CMK (cell line): ENCODE results near the gene PPP2R2C.

Experiments
- DNase-seq: peaks from one replicate; pipeline ENCODE4 v3.0.0-alpha.2; 2010; ENCODE audit warnings: low read depth

The PPP2R2C gene

GRCh38 chr4:6362243-6362885 lies 110.0 kb downstream of the PPP2R2C start:
- no peak for DNase-seq

- no peak for DNase-seq
Measured at GRCh38 chr4:6361076-6361784, 111.2 kb downstream of the PPP2R2C start.

DNA sequence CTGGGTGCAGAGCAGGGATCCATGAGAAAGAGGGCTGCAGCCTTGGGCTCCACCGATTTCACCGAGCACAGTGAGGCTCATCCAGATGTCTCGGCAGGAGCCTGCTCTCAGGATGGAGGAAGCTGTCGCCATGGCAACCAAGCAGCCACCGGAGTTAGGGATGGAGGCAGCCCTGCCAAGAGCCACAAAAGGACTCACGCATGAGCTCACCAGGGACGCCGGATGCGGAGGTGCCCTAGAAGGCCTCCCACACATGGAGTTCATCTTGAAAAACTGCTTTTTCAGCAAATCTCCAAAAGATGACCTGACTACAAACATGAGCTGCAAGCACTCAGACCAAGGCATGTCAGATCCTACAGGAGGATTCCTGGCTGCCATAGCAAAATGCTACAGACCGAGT lies 112.0 kb downstream of the PPP2R2C start:
- DNase-seq: no peak

- no peak for DNase-seq
Measured at GRCh38 chr4:6359536-6360308, 112.7 kb downstream of the PPP2R2C start.

GRCh38 chr4:6357476-6357875 lies 114.9 kb downstream of the PPP2R2C start:
- DNase-seq: no peak

- DNase-seq: no peak
Measured at GRCh38 chr4:6356076-6356560, 116.3 kb downstream of the PPP2R2C start.

DNA sequence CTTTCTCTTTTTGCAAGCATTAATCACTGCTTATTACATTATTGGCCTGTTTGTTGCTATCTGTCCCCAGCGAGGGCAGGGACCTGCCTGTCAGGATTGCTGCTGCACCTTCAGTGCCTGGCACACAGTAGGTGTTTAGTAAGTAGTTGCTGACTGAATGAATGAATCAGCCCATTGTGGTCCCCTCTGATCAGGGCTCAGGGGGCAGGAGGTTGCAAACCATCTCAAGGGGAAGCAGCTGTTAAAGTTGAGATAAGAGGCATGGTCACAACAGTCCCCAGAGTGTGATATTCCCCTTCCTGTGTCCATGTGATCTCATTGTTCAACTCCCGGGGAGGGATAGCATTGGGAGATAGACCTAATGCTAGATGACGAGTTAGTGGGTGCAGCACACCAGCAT lies 117.4 kb downstream of the PPP2R2C start:
- DNase-seq: peak; percentile 68

DNA sequence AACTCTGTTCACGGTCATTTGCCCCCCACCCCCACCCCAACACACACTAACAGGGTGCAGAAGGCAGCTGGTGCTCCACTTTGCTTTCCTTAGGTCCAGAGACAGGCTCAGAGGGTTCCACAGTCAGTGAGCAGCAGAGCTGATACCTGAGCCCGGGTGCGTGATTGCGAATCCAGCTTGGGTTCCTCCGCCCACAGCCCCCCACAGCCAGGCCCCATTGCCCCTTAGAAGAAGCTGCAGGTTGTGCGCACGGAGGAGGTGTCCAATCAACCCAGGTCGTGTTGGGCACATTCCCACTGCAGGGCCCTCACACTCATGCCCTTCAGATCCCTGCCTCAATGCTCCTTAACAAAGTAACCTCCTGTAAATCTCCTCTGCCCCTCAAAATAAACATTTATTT lies 117.8 kb downstream of the PPP2R2C start:
- no peak for DNase-seq

DNA sequence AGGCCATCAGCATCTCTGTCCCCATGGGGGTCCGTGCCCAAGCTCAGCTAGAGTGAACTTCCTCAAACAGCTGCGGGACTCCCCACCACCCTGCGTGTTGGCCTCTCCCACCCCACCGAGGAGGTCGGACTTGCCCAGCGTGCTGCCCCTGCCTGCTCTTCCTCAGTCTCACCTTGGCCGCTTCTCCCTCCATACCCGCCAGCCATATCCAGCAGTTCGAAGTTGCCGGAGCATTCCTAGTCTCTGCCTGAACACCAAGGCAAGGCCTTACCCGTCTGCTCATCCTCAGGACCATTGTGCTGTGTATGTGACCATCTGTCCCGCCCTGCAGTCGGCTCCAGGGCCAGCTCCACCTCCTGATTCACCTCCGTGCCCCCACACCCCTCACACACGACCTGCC lies 118.3 kb downstream of the PPP2R2C start:
- no peak for DNase-seq

GRCh38 chr4:6352031-6352692 lies 120.3 kb downstream of the PPP2R2C start:
- DNase-seq: no peak

DNA sequence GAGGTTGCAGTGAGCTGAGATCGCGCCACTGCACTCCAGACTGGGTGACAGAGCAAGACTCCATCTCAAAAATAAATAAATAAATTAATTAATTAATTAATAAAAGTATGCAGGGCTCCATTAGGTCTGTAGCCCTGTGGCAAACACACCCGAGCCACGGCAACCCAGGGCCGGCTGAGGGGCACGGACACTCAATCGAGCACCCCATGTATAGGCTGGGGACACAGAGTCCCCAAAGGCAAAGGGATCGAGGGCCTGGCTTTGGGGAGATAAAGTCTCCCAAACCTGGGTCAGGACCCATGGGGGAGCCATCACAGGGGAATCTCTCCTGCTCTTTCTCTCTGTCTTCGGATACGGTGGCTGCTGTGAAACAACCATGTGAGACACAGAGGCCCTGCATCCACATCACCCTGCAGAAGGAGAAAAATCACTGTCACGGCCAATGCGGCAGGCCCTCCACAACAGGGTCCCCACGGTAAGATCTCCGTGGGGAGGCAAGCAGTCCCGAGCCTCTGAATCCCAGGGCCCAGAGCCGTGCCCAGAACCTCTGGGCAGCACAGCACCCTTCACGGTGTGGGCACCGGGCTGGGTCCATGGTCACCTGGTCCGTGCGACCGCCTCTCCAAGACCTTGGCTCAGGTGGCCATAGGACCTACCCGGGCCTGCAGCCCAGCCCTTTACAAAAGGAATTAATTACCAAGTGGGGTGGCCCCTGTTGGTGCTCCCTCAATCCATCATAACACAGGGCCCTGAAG lies 121.0 kb downstream of the PPP2R2C start:
- no peak for DNase-seq

DNA sequence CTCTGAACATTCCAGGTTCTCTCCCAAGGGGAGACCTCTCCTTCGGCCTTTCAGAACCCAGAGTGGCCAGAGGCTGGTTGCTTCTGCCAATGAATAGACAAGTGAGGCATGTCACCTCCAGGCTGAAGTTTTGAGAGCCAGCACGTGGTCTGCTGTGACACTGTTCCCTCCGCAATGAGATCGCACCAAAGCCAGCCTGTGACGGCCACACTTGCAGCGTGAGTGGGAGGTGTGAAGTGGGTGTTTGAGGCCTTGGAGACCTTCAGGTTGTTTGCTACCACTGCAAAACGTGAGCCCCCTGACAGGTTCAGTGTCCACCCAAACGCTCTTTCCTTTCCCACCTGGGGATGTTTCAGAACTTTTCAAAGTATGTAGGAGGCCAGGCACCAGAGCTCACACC lies 121.8 kb downstream of the PPP2R2C start:
- DNase-seq: no peak

DNA sequence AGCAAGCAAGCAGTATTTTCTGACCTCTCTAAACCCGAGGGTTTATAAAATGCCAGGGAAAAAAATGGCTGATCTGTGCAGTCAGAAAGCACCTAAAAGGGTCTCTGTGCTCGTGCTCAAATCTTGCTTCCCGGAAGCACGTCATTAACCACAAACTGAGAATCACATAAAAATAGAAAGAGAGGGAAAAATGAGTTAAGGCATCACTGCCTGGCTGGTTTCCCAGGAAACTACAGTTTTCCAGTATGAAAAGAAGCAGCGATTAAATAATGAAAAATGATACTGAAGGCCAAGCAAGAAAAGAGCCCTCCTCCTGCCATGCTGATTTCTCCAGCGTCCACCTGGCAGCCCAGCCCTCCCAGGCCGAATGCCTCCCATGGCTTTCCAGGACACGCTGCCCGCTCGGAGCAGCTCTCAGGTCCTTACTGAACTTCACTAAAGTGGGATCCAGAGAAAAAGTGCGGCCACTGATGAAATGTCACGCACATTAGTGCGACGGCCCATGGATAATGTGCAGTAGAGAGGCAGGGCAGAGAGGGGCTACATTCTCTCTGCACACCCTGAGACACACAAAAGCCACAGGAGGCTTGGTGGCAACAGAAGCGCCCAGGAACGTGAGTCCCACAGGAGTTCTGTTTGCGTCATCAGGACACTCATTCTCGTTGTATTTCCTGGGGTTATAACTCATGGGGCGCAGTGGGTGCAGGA lies 122.4 kb downstream of the PPP2R2C start:
- no peak for DNase-seq

DNA sequence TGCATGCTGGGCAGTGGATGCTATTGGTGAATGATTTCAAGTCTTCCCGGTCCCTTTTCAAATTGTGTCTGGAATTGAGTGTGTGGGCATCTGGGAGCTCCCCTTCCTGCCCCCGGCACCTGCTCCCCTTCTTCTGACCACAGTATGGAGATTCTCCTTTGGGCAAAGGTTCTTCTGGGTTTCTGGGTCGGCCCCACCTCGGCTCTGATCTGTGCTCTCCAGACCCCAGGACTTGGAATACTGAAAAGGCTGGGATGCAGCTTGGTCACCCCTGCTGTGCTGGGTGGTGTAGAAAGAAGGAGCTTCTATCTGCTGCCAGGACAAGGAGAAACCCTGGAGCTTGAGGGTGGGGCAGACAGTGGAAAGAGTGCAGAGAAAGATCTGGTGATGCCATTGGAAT lies 124.0 kb downstream of the PPP2R2C start:
- DNase-seq: no peak

DNA sequence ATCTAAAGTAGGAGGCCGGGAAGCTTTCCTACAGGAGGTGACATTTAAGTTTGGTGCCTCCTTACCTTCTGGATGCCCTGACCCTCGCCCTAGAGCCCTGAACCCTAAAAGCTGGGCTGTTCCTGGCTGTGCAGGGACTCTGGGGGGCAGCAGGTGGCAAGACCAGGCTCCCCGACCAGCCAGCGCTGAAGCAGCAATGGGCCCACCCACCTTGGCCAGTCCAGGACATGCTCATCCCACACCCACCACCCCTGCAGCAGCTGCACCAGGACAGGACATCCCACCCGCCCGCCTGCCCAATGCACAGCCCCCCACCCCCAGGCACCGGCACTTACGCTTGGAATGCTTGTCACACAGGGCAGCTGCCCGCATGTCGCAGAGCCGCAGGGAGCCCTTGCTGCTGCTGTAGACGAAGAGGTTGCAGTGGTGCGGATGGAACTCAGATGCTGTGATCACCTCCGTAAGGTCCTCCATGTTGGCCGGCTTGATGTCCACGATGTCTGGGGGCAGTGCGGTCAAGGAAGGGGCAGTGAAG lies 124.8 kb downstream of the PPP2R2C start:
- no peak for DNase-seq

- no peak for DNase-seq
Measured at GRCh38 chr4:6346373-6347110, 125.9 kb downstream of the PPP2R2C start.

- DNase-seq: no peak
Measured at GRCh38 chr4:6345866-6346265, 126.5 kb downstream of the PPP2R2C start.

- no peak for DNase-seq
Measured at GRCh38 chr4:6345096-6345830, 127.2 kb downstream of the PPP2R2C start.

DNA sequence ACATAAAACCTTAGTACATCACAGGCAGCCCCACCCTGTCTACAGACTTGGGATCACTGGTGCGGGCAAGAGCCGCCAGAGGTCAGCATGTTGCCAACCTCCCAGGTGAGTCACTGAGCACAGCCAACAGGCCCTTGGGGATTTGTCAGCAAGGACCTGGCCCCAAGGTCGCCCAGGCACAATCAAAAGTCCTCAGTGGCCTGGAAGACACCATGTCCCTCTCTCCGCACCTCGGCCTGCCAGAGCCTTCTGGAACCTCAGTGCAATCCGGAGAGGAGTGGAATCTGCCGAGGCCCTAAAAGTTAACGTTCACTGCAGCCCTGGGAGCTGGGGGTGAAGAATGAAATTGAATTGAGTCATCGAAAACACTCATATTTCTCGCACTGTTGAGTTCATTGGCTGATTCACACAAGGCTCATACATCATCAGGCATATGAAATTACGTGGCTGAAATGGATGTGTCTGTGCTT lies 128.4 kb downstream of the PPP2R2C start:
- DNase-seq: no peak
